Aorta (tissue), 5 donors: ENCODE results near the gene PDE4B. TPM values are rescaled to one million over a fixed set of nuclear protein-coding genes. Genes with fewer than 3 reads are reported as not detected.

Source experiments
- ATAC-seq: fragments of 200-7000 bp; cut with Tn5 transposase; one replicate; pipeline ENCODE4 v1.9.1; 2022; ENCODE audit warnings: moderate library complexity; ENCODE audit not compliant: low FRiP score
- DNase-seq, 2 donors: peaks; one replicate each; pipeline ENCODE4 v3.0.0-alpha.2; 2020
- H3K27ac ChIP-seq, 2 donors: one replicate each; pipeline ENCODE4 v1.5.1; 2013; ENCODE audit warnings: low read length in 2 of 2, mild to moderate bottlenecking in 2 of 2, moderate library complexity in 2 of 2, control low read depth in 1 of 2, inconsistent platforms in 1 of 2, low read depth in 1 of 2
- H3K27me3 ChIP-seq, 2 donors: one replicate each; pipeline ENCODE4 v1.6.1; 2013; ENCODE audit warnings: control low read depth in 1 of 2, low read length in 1 of 2, mild to moderate bottlenecking in 1 of 2, moderate library complexity in 1 of 2; ENCODE audit not compliant: insufficient read depth in 2 of 2, control insufficient read depth in 1 of 2
- H3K36me3 ChIP-seq, 2 donors: one replicate each; pipeline ENCODE4 v1.6.1; 2013; ENCODE audit warnings: control low read depth in 1 of 2, low read length in 1 of 2, mild to moderate bottlenecking in 1 of 2; ENCODE audit not compliant: insufficient read depth in 2 of 2, control insufficient read depth in 1 of 2
- H3K4me1 ChIP-seq, 2 donors: one replicate each; pipeline ENCODE4 v1.6.1; 2013; ENCODE audit warnings: low read length in 2 of 2, control low read depth in 1 of 2, mild to moderate bottlenecking in 1 of 2, moderate library complexity in 1 of 2; ENCODE audit not compliant: insufficient read depth in 2 of 2, control insufficient read depth in 1 of 2
- H3K4me3 ChIP-seq, 2 donors: one replicate each; pipeline ENCODE4 v1.5.1; 2013; ENCODE audit warnings: low read length in 2 of 2, control low read depth in 1 of 2, mild to moderate bottlenecking in 1 of 2
- H3K9me3 ChIP-seq: one replicate; pipeline ENCODE4 v1.6.1; 2013; ENCODE audit warnings: mild to moderate bottlenecking, low read length; ENCODE audit not compliant: control insufficient read depth
- WGBS, 2 donors: extraction: QIAGEN DNeasy Blood & Tissue Kit; methylation state at CpG; one replicate each; pipeline ENCODE4 v1.1.7; 2013; 5-methylcytosine and 5-hydroxymethylcytosine counted together
- intact Hi-C, 2 donors: fragments of 100-400 bp; cut with DNase I; formaldehyde crosslinking; loops; one replicate each; pipeline versions ENCODE4 v1.14.2 to v1.15.0; 2022
- polyA plus RNA-seq, 2 donors: library from polyadenylated mRNA; stranded (reverse); fragments of 200-250 nt; gene quantifications; one replicate each; pipeline ENCODE4 v1.2.3, GENCODE V29; 2013
- total RNA-seq, 2 donors: library from RNA; stranded (reverse); fragmentation: NEBNext Ultra II Directional; extraction: Animal tissue kit (Norgen Biotek cat#: 25700); gene quantifications; one replicate each; pipeline ENCODE4 v1.2.1, GENCODE V29; 2021
- donor health status: healthy with polysubstance abuse.
- donor health status: Bipolar disorder and iron deficiency.
- donor health status: DM: no; HTN: no; CAD: no.
- donor health status: DM: no; HTN: no; CAD: no.
- donor health status: DM: yes; HTN: yes; CAD: no.

The PDE4B gene
- total and polyA plus RNA-seq, 4 donors: 4.8 to 24.5 (median 12.5) TPM

DNA sequence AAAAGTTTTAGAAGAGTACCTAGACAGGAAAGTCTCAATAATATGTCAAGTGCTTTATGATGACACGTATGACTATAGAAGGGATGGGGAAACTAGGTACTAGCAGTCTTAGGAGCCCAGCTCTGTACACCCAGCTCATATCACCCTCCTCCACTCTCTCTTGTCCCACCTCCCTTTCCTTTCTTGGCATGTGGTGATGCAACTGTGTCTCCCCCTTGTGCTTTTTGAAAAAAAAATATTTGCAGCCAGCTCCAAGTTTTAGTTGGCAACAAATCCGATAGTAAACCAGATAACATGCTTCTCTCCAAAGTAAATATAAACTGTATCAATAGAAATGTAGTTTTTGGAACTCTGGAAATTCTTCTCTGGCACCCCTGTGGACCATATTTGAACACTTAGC, 280.7 kb downstream of the PDE4B start:
- no peaks in the 10 kb centered on the region for H3K36me3 ChIP-seq
- no peak for ATAC-seq
- peaks cover 0 to 1% of the 10 kb centered on the region in 2 donors for H3K4me1 ChIP-seq
- no peak overlapping the region for H3K27ac ChIP-seq
- DNase-seq: no peak
- H3K9me3 ChIP-seq: no peaks in the 10 kb centered on the region
- intact Hi-C loops: no loop called here
- no peak overlapping the region for H3K4me3 ChIP-seq
- 28 to 34% methylated on average over 2 of the region's 2 CpGs for WGBS, 2 donors
- H3K27me3 ChIP-seq: peaks cover 0 to 1% of the 10 kb centered on the region in 2 donors

DNA sequence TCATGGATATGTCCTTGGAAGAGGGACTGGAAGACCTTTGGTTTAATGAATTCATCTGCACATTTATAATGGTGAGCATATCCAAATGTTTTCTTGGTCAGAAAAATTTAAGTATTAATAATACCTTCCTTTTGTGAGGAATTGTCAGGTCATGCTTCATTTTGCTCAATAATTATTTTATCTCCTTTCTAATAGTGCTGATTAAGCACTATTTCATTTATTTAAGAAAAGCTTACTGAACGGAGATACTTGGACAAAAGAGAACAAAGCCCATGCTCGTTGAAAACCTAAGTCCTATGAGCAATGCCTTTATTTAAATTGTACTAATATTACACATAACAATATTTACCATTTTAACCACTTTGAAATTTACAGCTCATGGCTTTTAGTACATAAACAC, 281.5 kb downstream of the PDE4B start:
- H3K27ac ChIP-seq: no peak overlapping the region
- peaks cover 0 to 2% of the 10 kb centered on the region in 2 donors for H3K4me1 ChIP-seq
- no peaks in the 10 kb centered on the region for H3K9me3 ChIP-seq
- no peak overlapping the region for H3K4me3 ChIP-seq
- ATAC-seq (no peak), DNase-seq (no peak)
- no peaks in the 10 kb centered on the region for H3K36me3 ChIP-seq
- 87 to 89% methylated on average over 2 of the region's 2 CpGs for WGBS, 2 donors
- peaks cover 0 to 1% of the 10 kb centered on the region in 2 donors for H3K27me3 ChIP-seq
- intact Hi-C loops: no loop called here

DNA sequence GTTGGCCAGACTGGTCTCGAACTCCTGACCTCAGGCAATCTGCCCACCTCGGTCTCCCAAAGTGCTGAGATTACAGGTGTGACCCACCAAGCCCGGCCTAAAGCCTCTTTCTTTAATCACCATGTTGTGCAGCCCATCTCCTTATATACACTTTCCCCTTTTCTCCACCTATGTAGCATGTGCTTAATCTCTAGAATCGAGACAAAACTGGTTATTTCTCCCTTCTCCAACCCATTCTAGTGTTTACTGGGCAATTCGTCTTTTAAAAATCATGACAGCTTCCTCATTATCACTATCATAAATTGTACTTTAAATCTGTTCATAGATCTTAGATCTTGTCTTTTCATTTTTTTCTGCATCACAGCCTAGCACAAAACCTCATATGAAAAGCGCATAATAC, 285.7 kb downstream of the PDE4B start:
- H3K27ac ChIP-seq: no peak overlapping the region
- H3K4me1 ChIP-seq: peaks cover 0 to 2% of the 10 kb centered on the region in 2 donors
- H3K27me3 ChIP-seq: no peaks in the 10 kb centered on the region
- ATAC-seq (no peak), DNase-seq (no peak)
- H3K4me3 ChIP-seq: no peak overlapping the region
- 90% methylated on average over 6 of the region's 6 CpGs for WGBS, 2 donors
- H3K36me3 ChIP-seq: no peaks in the 10 kb centered on the region
- intact Hi-C loops: no loop called here
- peaks cover 1% of the 10 kb centered on the region for H3K9me3 ChIP-seq

DNA sequence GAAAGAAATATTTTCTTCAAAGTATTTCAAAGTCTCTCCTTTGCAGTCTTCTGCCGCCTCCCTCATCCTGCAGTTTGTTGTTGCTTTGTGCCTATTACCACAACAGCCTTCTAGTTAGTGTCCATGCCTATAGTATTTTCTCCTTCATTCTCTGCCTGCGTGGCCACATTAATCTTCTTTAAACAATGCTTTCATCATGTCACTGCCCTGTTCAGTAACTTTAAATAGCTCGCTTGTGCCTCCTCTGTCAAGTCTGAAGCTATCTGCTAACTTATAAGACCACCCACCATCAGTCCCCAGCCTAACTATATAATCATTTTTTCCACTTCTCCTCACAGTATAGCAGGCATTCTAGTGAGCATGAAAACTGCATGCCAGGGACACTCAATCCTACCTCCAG, 290.3 kb downstream of the PDE4B start:
- intact Hi-C loops: no loop called here

DNA sequence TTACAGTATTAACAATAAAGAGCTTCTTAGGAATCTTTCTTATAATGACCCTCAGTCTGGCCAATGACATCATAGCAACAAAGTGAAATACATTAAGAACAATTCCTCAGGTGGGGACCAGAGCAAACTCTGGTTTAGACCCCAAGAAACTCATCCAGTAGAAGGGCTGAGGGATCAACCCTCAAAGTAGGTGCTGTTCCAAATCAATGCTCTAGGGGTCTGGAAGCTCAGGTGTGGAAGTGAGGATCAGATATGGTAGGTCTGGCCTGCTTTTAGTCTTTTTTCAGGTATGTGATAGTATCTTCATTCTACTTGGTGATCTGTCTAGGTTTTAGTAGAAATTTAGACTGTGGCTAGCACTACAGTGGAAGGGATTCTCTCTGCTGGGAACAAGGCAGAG, 291.7 kb downstream of the PDE4B start:
- Histone ChIP-seq H3K27me3 (no peaks in the 10 kb centered on the region), H3K27ac (no peak overlapping the region), H3K36me3 (no peaks in the 10 kb centered on the region), H3K4me3 (no peak overlapping the region), H3K9me3 (peaks cover 1% of the 10 kb centered on the region), H3K4me1 (no peaks in the 10 kb centered on the region)
- intact Hi-C loops: no loop called here
- DNase-seq (no peak), ATAC-seq (no peak)

More for the DNA sequence above, 290.3 kb downstream of the PDE4B start:
- Histone ChIP-seq H3K9me3 (peaks cover 1% of the 10 kb centered on the region), H3K4me3 (no peak overlapping the region), H3K27me3 (no peaks in the 10 kb centered on the region), H3K36me3 (no peaks in the 10 kb centered on the region), H3K4me1 (peaks cover 0 to 2% of the 10 kb centered on the region in 2 donors), H3K27ac (no peak overlapping the region)
- no peak for ATAC-seq
- WGBS, 2 donors: 68 to 71% methylated on average over 3 of the region's 3 CpGs
- no peak for DNase-seq

DNA sequence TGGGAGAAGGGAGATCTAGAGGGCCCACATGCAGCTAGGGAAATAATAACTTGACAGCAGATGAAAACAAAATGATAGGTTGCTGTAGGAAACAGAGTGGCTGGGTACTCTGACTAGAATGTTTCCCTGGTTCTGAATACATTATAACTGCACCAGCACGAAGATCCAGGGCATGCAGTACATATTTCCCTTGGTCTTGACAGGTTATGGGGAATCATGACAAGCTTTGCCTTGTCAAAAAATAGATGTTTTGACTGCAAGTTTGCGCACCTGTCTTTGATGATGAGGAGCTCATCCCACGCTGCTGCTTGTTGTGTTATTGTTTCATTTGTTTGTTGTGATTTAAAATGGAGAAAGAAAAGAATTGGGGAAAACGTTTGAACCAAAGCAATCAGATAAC, 292.9 kb downstream of the PDE4B start:
- Histone ChIP-seq H3K36me3 (no peaks in the 10 kb centered on the region), H3K4me1 (no peaks in the 10 kb centered on the region), H3K9me3 (peaks cover 1% of the 10 kb centered on the region), H3K4me3 (no peak overlapping the region), H3K27me3 (no peaks in the 10 kb centered on the region), H3K27ac (no peak overlapping the region)
- intact Hi-C loops: no loop called here
- no peak for DNase-seq
- 70 to 71% methylated on average over 4 of the region's 4 CpGs for WGBS, 2 donors
- no peak for ATAC-seq

DNA sequence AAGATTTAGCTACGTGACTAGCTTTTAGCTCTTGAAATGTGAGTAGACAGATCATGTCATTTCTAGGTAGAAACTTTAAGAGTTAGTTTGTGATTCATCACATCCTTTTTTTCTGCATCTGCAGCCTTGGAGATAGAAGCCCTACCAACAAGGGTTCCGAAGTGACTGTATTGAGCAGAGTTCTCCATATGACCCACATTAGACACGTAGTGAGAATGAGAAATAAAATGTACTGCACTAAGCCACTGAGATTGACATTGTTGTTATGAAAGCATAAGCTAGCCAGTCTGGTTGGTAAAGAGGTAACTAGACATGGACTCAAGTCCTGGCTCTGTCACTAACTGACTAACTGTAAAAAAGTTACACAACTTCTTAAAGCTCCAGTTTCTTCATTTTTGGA, 296.1 kb downstream of the PDE4B start:
- no peak overlapping the region for H3K27ac ChIP-seq
- WGBS, 2 donors: 82 to 86% methylated on average over 3 of the region's 3 CpGs

DNA sequence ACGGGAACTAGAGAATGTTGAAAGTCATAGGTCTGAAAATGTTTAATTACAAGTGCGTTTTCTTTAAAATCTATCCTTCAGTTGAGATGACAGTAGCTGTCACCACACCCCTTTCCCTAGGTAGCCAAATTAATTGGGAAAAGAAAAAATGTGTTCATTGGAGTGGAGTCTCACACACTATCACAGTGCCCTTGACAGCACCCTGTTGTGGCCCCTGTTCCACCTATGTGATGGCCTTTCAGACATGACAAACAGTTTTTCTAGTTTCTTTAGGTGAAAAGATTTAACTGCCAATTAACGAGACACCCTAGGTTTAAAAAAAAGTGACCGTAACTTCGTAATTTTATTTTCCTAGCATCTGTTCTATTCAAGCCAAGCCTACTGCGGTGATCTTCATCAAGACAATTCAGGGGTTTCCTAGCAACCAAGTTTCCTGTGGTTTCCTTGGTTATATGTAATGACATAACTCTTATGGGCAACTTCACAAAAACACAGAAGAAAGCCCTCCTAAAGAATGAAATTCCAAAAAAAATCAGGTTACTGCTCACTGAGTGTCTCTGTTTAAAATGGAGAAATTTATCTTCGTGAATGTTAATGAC, 298.3 kb downstream of the PDE4B start:
- Histone ChIP-seq H3K4me1 (no peaks in the 10 kb centered on the region), H3K36me3 (no peaks in the 10 kb centered on the region), H3K27ac (no peak overlapping the region), H3K9me3 (no peaks in the 10 kb centered on the region), H3K4me3 (no peak overlapping the region), H3K27me3 (no peaks in the 10 kb centered on the region)
- no peak for ATAC-seq
- intact Hi-C loops: no loop called here
- DNase-seq: no peak
- WGBS, 2 donors: 75 to 88% methylated on average over 7 of the region's 7 CpGs

More for the DNA sequence above, 296.1 kb downstream of the PDE4B start:
- intact Hi-C loops: no loop called here
- Histone ChIP-seq H3K9me3 (no peaks in the 10 kb centered on the region), H3K36me3 (no peaks in the 10 kb centered on the region), H3K4me1 (no peaks in the 10 kb centered on the region), H3K4me3 (no peak overlapping the region), H3K27me3 (no peaks in the 10 kb centered on the region)
- ATAC-seq: no peak
- DNase-seq: no peak

DNA sequence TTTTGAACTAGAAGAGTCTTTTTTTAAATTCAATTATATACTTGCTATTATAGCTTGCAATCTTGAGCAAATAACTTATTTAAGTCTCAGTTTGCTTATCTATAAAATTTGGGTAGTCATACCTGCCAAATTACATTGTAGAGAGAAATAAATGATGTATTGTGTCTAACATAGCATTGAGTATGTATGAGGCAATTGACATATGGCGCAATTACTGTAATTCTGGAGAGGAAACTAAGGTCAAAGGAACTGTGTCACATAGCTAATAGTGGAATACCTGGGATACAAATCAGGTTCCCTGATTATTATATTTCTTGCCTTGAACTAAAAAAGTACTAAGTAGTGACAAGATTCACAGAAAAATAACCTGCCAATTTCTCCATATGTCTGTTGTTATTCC, 302.5 kb downstream of the PDE4B start:
- Histone ChIP-seq H3K36me3 (no peaks in the 10 kb centered on the region), H3K9me3 (no peaks in the 10 kb centered on the region), H3K4me1 (no peaks in the 10 kb centered on the region), H3K4me3 (no peak overlapping the region), H3K27me3 (no peaks in the 10 kb centered on the region), H3K27ac (no peak overlapping the region)
- ATAC-seq (no peak), DNase-seq (no peak)
- WGBS, 2 donors: 100% methylated on average over 1 of the region's 1 CpG
- intact Hi-C loops: no loop called here
